Urinary bladder (tissue), 4 donors: ENCODE measurements around the gene DNAJC8. TPM values are rescaled to one million over a fixed set of nuclear protein-coding genes. Genes with fewer than 3 reads are reported as not detected.
A peak's percentile ranks its signal among the peaks of the same experiment; 100 is the strongest.

Experiments used
- DNase-seq: peaks from one replicate; pipeline ENCODE4 v3.0.0-alpha.2; 2015; ENCODE audit errors: extremely low spot score
- H3K27ac ChIP-seq: one replicate; pipeline ENCODE4 v1.5.1; 2013; ENCODE audit warnings: low read depth, mild to moderate bottlenecking, moderate library complexity
- H3K36me3 ChIP-seq: one replicate; pipeline ENCODE4 v1.6.1; 2013; ENCODE audit warnings: mild to moderate bottlenecking, moderate library complexity; ENCODE audit not compliant: insufficient read depth
- H3K4me1 ChIP-seq: one replicate; pipeline ENCODE4 v1.6.1; 2013; ENCODE audit warnings: mild to moderate bottlenecking, moderate library complexity; ENCODE audit not compliant: insufficient read depth
- H3K4me3 ChIP-seq: one replicate; pipeline ENCODE4 v1.5.1; 2013; ENCODE audit warnings: low read depth, low read length
- WGBS: extraction: QIAGEN DNeasy Blood & Tissue Kit; methylation state at CpG from one replicate; pipeline ENCODE4 v1.1.7; 2013; 5-methylcytosine and 5-hydroxymethylcytosine counted together
- polyA plus RNA-seq: library from polyadenylated mRNA; stranded (reverse); fragments of 200-250 nt; gene quantifications from one replicate; pipeline ENCODE4 v1.2.3, GENCODE V29; 2013
- total RNA-seq: library from RNA; depleted of rRNA; stranded (reverse); fragments of >200 nt; gene quantifications from one replicate; pipeline ENCODE4 v1.2.3, GENCODE V29; 2014
- donor health status: healthy with polysubstance abuse.
- donor health status: healthy.

The DNAJC8 gene
- total and polyA plus RNA-seq, 2 donors: 42.2 to 105 TPM

DNA sequence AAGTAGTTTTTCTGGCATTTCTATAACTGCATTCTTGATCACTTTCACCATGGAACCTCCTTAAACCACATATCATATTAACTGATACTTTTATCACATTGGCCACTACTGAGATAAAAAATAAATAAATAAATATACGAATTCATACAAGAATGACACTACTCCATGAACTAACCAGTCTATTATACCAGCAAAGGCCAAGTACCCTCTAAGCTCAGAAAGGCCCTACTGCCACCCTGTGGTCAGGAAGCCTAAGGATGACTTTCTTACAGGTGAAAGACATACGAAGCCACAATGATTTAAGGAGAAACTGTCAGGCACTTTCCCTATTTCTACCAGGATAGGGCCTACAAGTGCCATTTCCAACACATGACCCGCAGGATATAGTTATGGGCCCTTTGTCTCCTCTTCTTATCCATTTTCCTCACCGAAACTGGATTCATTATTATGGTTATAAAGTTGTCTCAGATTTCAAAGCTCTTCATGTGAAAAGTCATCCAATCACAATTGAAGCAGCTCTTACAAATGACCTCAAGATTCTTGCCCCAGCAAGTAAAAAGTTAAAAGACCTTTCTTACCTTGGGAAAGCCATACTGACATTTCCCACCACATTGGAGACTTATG, 23.9 kb downstream of the DNAJC8 start:
- DNase-seq: peak; percentile 40
- no peak overlapping the region for H3K27ac ChIP-seq
- no peak overlapping the region for H3K4me3 ChIP-seq
- H3K36me3 ChIP-seq: peaks cover 4% of the 10 kb centered on the region
- H3K4me1 ChIP-seq: no peaks in the 10 kb centered on the region
- 38% methylated on average over 4 of the region's 4 CpGs for WGBS

- Histone ChIP-seq H3K4me3 (no peak overlapping the region), H3K27ac (no peak overlapping the region), H3K4me1 (no peaks in the 10 kb centered on the region), H3K36me3 (peaks cover 8% of the 10 kb centered on the region)
- DNase-seq: no peak
- 87% methylated on average over 4 of the region's 4 CpGs for WGBS
Measured at GRCh38 chr1:28205243-28205642, 27.6 kb downstream of the DNAJC8 start.

DNA sequence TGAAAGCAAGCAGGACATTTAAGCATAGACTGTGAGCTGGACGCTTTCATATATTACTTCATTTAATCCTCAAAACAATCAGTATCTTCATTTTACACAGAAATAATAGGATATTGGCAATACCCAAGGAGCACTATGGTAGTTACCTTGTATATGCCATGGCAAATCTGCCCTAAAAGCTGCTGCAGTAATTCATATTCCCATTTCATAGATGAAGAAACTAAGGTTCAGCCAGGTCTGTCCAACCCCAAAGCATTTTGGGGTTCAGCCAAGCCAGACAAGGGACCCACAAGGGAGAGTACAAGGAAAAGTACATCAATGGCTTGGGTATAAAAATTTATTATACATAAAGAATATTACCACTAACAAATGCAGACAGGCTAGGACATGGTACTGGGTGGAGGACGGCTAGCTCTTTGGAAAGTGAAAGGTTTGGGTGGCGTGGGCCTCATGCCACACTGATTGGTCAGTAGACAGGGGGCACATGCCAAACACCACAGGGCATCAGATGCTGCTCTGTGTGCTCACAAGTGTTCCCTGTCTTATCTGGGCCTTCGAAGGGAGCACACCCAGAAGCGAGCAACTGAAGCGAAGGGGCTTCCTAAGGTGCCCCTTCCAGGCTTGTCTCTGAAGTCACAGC, 32.5 kb downstream of the DNAJC8 start:
- Histone ChIP-seq H3K27ac (no peak overlapping the region), H3K36me3 (peaks cover 8% of the 10 kb centered on the region), H3K4me1 (no peaks in the 10 kb centered on the region), H3K4me3 (no peak overlapping the region)
- no peak for DNase-seq
- 94% methylated on average over 6 of the region's 6 CpGs for WGBS

DNA sequence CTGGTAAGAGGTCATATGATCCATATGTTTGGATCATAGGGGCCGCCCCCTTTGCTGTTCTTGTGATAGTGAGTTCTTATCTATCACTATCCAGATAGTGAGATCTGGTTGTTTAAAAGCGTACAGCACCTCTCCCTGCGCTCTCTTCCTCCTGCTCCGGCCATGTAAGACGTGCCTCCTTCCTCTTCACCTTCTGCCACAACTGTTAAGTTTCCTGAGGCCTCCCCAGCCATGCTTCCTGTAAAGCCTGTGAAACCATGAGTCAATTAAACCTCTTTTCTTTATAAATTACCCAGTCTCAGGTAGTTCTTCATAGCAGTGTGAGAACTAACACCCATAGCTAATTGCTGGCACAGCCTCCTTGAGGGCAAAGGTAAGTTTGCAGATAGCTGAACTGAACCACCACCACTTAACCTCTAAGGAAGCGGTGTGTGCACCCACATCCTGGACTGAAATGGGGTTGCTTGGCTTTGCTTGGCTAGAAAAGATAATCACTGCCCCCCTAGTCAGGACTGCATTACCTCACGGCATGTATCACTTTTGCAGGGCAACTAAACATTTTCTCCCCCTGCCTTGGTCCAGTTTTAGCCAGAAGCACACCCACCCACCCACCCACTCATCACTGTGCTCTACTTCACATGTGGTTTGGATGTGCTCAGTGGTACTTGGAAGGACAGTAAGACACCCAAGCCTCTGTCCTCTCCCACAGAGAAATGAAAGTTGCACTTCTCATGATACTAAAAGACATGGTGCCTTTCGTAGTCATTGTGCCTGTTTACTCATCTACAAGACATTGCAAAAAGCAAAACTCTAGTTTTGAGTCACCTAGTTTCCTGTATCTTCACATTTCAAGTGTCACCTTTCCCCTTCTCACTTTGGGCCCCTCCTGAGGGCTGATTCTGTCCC, 33.2 kb downstream of the DNAJC8 start:
- peaks cover 8% of the 10 kb centered on the region for H3K36me3 ChIP-seq
- 92% methylated on average over 8 of the region's 8 CpGs for WGBS
- no peak overlapping the region for H3K4me3 ChIP-seq
- no peaks in the 10 kb centered on the region for H3K4me1 ChIP-seq
- no peak overlapping the region for H3K27ac ChIP-seq
- no peak for DNase-seq

GRCh38 chr1:28197682-28198415, 35.0 kb downstream of the DNAJC8 start:
- peaks cover 4% of the 10 kb centered on the region for H3K36me3 ChIP-seq
- no peak overlapping the region for H3K4me3 ChIP-seq
- no peaks in the 10 kb centered on the region for H3K4me1 ChIP-seq
- WGBS: 91% methylated on average over 12 of the region's 12 CpGs
- no peak overlapping the region for H3K27ac ChIP-seq
- no peak for DNase-seq

- peaks cover 4% of the 10 kb centered on the region for H3K36me3 ChIP-seq
- H3K27ac ChIP-seq: no peak overlapping the region
- H3K4me1 ChIP-seq: no peaks in the 10 kb centered on the region
Measured at GRCh38 chr1:28196330-28196729, 36.5 kb downstream of the DNAJC8 start.

GRCh38 chr1:28195780-28196179, 37.0 kb downstream of the DNAJC8 start:
- Histone ChIP-seq H3K4me3 (no peak overlapping the region), H3K36me3 (peaks cover 3% of the 10 kb centered on the region), H3K4me1 (no peaks in the 10 kb centered on the region), H3K27ac (no peak overlapping the region)
- DNase-seq: no peak
- 89% methylated on average over 1 of the region's 1 CpG for WGBS

More at GRCh38 chr1:28196330-28196729, 36.5 kb downstream of the DNAJC8 start:
- WGBS: 80% methylated on average over 3 of the region's 3 CpGs
- H3K4me3 ChIP-seq: no peak overlapping the region
- no peak for DNase-seq

DNA sequence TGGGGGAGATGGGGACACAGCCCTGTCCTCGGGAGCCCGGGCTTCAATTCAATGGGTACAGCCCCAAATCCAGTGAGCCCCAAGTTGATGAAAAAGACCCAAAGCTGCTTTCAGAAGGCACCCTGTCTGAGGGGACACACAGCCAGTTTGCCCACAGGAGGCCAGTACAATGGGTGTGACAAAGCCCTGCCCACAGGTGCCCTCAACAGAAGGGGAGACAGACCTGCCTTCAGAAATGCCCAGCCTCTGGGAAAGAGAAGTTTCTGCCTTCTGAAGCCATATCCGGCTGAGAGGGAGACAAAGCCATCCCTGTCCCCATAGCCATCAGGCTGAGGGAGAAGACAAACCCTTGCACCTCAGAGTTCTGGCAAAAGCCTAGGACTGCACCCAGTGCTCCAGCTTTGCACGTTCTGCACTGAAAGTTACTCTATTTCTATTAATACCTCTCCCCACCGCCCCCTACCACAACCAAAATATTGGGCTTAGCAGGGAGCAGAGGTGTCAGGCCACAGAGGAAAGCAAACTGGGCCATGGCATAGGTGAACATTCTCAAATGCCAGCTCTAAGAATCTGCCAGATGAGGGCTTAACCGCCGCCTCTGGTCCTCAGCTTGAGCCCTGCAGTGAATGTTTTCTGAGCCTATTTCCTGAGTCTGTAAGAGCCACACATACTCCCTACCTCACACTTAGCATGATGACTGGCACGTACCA, 38.3 kb downstream of the DNAJC8 start:
- no peak overlapping the region for H3K4me3 ChIP-seq
- WGBS: 80% methylated on average over 8 of the region's 8 CpGs
- H3K4me1 ChIP-seq: no peaks in the 10 kb centered on the region

DNA sequence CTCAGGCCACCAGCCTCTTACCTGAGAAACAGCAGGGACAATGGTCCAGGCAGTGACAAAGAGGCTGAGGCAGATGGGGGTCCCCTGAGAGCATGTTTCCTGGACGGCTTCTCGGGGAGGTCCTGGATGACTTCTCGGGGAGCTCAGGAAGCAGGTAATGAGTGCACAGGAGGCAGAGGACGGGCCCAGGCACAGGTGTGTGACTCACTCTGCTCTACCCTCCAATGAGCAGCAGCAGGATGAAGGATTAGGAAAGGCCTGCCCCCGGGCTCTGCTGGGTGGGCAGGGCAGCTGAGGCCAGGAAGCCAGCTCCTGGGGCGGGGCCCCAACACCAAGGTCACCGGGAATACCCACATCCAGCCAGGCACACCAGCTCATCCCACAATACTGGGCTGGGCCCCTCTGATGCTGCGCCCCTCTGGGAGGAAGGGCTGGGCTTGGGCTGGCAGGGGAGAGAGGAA, 39.1 kb downstream of the DNAJC8 start:
- no peak overlapping the region for H3K27ac ChIP-seq
- DNase-seq: no peak
- no peaks in the 10 kb centered on the region for H3K4me1 ChIP-seq
- no peak overlapping the region for H3K4me3 ChIP-seq
- H3K36me3 ChIP-seq: no peaks in the 10 kb centered on the region
- WGBS: 73% methylated on average over 8 of the region's 8 CpGs

More for the DNA sequence above, 38.3 kb downstream of the DNAJC8 start:
- no peak overlapping the region for H3K27ac ChIP-seq
- no peak for DNase-seq
- no peaks in the 10 kb centered on the region for H3K36me3 ChIP-seq

DNA sequence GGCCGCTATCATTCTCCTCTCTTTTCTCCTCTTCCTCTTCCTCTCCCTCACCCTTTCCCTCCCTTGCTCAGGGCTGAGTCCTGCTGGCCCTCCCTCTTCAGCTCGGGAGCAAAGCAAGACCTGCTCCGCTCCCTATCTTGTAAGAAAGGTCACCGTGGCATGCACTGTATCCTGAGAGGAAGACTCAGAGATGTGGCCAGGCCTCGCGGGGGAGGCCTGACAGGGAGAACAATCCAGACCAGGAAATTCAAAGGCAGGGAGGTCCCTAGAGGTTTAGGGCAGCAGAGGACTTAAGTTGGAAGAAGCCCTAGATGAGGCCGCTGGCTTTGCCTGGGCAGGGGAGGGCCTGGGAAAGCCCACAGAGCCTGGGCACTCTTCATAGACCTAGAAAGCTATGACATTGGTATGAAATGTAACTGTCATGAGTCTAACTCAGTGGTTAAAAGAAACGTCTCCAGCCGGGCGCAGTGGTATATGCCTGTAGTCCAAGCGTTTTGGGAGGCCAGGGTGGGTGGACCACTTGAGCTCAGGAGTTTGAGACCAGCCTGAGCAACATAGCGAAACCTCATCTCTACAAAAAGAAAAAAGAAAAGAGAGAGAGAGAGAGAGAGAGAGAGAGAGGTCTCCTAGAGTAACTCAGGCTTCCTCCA, 41.7 kb downstream of the DNAJC8 start:
- no peak overlapping the region for H3K27ac ChIP-seq

GRCh38 chr1:28190337-28190979, 42.4 kb downstream of the DNAJC8 start:
- H3K4me1 ChIP-seq: no peaks in the 10 kb centered on the region
- no peak overlapping the region for H3K27ac ChIP-seq
- H3K4me3 ChIP-seq: no peak overlapping the region
- no peak for DNase-seq
- 72% methylated on average over 3 of the region's 3 CpGs for WGBS
- H3K36me3 ChIP-seq: no peaks in the 10 kb centered on the region

More for the DNA sequence above, 41.7 kb downstream of the DNAJC8 start:
- Histone ChIP-seq H3K4me1 (no peaks in the 10 kb centered on the region), H3K36me3 (no peaks in the 10 kb centered on the region), H3K4me3 (no peak overlapping the region)
- no peak for DNase-seq
- 71% methylated on average over 12 of the region's 12 CpGs for WGBS

GRCh38 chr1:28185071-28185470, 47.8 kb downstream of the DNAJC8 start:
- H3K4me3 ChIP-seq: no peak overlapping the region
- no peak for DNase-seq
- 91% methylated on average over 1 of the region's 1 CpG for WGBS
- H3K36me3 ChIP-seq: no peaks in the 10 kb centered on the region
- H3K4me1 ChIP-seq: no peaks in the 10 kb centered on the region
- no peak overlapping the region for H3K27ac ChIP-seq
